ENCODE results near the gene ANGPTL7.

ANGPTL7 gene

DNA sequence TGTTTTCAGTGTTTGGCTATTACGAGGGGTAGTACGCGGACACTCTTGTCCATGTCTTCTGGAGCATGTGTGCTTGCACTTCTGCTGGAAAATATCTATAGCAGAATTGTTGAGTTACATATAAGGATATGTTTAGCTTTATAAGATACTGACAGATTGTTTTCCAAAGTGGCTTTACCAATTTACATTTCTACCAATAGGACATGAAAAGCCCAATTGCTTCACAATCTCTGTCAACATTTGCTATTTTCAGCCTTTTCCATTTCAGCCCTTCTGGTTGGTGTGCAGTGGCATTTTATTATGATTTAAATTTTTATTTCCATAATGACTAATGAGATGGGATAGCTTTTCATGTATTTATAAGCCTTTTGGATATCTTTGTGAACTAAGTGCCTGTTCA lies 6.3 kb upstream of the ANGPTL7 start:
- TF ChIP-seq, protein P1, sequence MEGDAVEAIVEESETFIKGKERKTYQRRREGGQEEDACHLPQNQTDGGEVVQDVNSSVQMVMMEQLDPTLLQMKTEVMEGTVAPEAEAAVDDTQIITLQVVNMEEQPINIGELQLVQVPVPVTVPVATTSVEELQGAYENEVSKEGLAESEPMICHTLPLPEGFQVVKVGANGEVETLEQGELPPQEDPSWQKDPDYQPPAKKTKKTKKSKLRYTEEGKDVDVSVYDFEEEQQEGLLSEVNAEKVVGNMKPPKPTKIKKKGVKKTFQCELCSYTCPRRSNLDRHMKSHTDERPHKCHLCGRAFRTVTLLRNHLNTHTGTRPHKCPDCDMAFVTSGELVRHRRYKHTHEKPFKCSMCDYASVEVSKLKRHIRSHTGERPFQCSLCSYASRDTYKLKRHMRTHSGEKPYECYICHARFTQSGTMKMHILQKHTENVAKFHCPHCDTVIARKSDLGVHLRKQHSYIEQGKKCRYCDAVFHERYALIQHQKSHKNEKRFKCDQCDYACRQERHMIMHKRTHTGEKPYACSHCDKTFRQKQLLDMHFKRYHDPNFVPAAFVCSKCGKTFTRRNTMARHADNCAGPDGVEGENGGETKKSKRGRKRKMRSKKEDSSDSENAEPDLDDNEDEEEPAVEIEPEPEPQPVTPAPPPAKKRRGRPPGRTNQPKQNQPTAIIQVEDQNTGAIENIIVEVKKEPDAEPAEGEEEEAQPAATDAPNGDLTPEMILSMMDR (IDR thresholded peaks at IDR 0.05; ENCODE audit: insufficient read depth, low read length, missing control alignments): no peak
- ChIA-PET CTCF (interaction anchor here (0.9 to 2.6 kb wide), 3 partner anchors 24 to 145 kb away, joined by 3 to 6 read pairs (median 5); no protein-coding TSS in a partner anchor), POLR2A (no interaction called here)
- no peak for DNase-seq (ENCODE audit: low read depth, low spot score)
- no peak overlapping the region for H3K4me3 ChIP-seq (ENCODE audit: low read depth, low read length)

DNA sequence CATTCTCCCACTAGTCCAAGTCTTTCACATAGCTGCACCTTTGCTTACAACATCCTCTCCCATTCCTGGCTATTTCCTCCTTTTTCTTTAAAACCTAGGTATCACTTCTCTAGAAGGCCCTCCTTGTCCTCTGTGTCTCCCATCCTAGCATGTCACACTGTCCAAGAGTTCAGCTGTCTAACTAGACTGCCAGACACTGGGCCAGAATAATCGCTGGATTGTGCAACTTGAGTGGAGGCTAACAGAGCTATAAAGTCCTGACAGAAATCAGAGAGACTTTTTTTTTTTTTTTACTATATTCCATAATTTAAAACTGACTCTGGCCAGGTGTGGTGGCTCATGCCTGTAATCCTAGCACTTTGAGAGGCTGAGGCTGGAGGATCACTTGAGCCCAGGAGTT lies 4.2 kb upstream of the ANGPTL7 start:
- no peak for DNase-seq (ENCODE audit: low read depth, low spot score)
- H3K4me3 ChIP-seq (ENCODE audit: low read depth, low read length): no peak overlapping the region
- TF ChIP-seq, protein P1 (IDR thresholded peaks at IDR 0.05; ENCODE audit: insufficient read depth, low read length, missing control alignments): no peak
- CTCF ChIA-PET: interaction anchor here (4.0 kb wide), 1 partner anchor 148 kb away, joined by 22 read pairs; no protein-coding TSS in a partner anchor
- POLR2A ChIA-PET: no interaction called here

DNA sequence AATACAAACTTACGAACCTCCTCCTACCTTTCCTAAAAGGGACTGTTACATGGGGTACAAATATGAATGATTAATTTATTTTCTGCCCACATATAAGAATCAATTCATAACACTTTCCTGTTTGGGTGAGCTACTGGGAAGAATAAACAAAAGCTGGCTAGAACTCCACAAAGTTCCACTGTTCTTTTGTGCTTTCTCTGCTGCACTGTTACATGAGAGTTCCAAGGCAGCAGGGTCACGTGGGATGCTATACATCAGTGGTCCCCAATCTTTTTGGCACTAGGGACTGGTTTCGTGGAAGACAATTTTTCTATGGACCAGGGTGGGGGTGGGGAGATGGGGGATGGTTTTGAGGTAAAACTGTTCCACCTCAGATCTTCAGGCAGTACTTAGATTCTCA lies 2.2 kb upstream of the ANGPTL7 start:
- H3K4me3 ChIP-seq (ENCODE audit: low read depth, low read length): no peak overlapping the region
- TF ChIP-seq, protein P1 (IDR thresholded peaks at IDR 0.05; ENCODE audit: insufficient read depth, low read length, missing control alignments): no peak
- POLR2A ChIA-PET: no interaction called here
- DNase-seq (ENCODE audit: low read depth, low spot score): no peak
- CTCF ChIA-PET: interaction anchor here (1.4 to 4.0 kb wide), 2 partner anchors 13 to 150 kb away, joined by 5 to 22 read pairs; no protein-coding TSS in a partner anchor

DNA sequence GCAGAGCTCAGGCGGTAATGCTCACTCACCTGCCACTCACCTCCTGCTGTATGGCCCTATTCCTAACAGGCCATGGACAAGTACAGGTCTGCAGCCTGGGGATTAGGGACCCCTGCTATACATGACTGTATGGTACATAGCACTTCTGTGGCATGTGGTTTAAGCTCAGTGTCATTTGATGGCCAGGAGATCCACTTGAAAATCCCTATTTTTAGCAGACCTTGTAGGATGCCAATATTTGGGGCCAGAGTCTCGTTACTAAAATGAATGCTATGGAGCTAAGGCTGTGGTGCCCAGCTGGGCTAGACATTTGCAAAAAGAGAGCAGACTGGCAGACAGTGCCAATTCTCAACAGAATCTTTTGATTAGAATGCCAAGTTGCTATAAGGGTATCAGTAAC lies 1.7 kb upstream of the ANGPTL7 start:
- POLR2A ChIA-PET: no interaction called here
- TF ChIP-seq, protein P1 (IDR thresholded peaks at IDR 0.05; ENCODE audit: insufficient read depth, low read length, missing control alignments): no peak
- no peak for DNase-seq (ENCODE audit: low read depth, low spot score)
- H3K4me3 ChIP-seq (ENCODE audit: low read depth, low read length): no peak overlapping the region
- CTCF ChIA-PET: interaction anchor here (1.4 to 4.0 kb wide), 2 partner anchors 14 to 150 kb away, joined by 5 to 22 read pairs; no protein-coding TSS in a partner anchor

DNA sequence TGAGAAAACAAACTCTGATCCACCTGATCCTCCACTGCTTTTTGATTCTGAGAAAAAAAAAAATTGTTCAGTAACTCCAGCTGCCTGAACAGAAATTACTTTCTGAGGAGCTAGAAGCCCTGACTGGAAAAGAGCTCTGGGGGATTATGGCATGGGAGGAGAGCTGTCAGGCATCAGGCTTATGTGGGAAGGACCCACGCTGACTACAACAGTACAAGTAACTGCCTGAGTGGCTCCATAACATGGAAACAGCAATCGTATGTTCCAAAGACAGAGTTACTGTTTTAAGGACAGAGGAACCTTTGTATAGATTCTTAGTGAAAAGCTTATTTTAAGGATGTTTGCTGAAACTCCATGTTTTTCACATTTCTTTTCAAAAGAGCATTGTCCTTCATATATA lies 1.2 kb upstream of the ANGPTL7 start:
- no peak for DNase-seq (ENCODE audit: low read depth, low spot score)
- TF ChIP-seq, protein P1 (IDR thresholded peaks at IDR 0.05; ENCODE audit: insufficient read depth, low read length, missing control alignments): no peak
- no peak overlapping the region for H3K4me3 ChIP-seq (ENCODE audit: low read depth, low read length)
- ChIA-PET CTCF (interaction anchor here (0.8 to 4.0 kb wide), 2 partner anchors 38 to 151 kb away, joined by 3 to 22 read pairs; no protein-coding TSS in a partner anchor), POLR2A (no interaction called here)

DNA sequence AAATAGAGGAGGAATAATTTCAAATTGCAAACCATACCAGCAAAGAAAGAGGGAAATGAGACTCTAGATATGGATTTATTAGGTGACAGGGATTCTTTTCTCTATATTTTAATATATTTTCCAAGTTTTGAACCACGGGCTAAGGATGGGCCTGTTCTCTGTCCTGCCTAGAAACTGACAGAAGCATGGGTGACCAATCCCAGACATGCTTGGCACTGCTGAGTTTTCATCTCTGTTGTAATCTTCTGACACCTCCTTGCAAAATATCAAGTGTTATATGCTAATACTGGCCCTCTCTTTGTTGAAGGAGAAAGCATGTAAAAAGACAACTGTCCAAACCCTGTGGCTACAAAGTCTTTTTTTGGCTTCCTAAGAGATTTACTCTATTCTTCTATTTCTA lies 774 bp upstream of the ANGPTL7 start:
- DNase-seq (ENCODE audit: low read depth, low spot score): no peak
- H3K4me3 ChIP-seq (ENCODE audit: low read depth, low read length): no peak overlapping the region
- ChIA-PET CTCF (interaction anchor here (0.8 to 4.0 kb wide), 2 partner anchors 37 to 151 kb away, joined by 3 to 22 read pairs; no protein-coding TSS in a partner anchor), POLR2A (no interaction called here)
- TF ChIP-seq, protein P1 (IDR thresholded peaks at IDR 0.05; ENCODE audit: insufficient read depth, low read length, missing control alignments): no peak

Data from AG04449 (cell line).